ENCODE data around the gene LRRC34. TPM values are rescaled to one million over a fixed set of nuclear protein-coding genes. Genes with fewer than 3 reads are reported as not detected.
A peak's percentile ranks its signal among the peaks of the same experiment; 100 is the strongest.

Gene LRRC34, protein sequence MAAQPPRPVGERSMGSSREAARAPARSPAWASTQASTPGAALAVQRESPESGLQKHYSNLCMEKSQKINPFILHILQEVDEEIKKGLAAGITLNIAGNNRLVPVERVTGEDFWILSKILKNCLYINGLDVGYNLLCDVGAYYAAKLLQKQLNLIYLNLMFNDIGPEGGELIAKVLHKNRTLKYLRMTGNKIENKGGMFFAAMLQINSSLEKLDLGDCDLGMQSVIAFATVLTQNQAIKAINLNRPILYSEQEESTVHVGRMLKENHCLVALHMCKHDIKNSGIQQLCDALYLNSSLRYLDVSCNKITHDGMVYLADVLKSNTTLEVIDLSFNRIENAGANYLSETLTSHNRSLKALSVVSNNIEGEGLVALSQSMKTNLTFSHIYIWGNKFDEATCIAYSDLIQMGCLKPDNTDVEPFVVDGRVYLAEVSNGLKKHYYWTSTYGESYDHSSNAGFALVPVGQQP
- total RNA-seq (under 1 TPM; 0.77 to 0.78 TPM), total RNA-seq (0.08 to 0.46 reads per million in 2 donors)

DNA sequence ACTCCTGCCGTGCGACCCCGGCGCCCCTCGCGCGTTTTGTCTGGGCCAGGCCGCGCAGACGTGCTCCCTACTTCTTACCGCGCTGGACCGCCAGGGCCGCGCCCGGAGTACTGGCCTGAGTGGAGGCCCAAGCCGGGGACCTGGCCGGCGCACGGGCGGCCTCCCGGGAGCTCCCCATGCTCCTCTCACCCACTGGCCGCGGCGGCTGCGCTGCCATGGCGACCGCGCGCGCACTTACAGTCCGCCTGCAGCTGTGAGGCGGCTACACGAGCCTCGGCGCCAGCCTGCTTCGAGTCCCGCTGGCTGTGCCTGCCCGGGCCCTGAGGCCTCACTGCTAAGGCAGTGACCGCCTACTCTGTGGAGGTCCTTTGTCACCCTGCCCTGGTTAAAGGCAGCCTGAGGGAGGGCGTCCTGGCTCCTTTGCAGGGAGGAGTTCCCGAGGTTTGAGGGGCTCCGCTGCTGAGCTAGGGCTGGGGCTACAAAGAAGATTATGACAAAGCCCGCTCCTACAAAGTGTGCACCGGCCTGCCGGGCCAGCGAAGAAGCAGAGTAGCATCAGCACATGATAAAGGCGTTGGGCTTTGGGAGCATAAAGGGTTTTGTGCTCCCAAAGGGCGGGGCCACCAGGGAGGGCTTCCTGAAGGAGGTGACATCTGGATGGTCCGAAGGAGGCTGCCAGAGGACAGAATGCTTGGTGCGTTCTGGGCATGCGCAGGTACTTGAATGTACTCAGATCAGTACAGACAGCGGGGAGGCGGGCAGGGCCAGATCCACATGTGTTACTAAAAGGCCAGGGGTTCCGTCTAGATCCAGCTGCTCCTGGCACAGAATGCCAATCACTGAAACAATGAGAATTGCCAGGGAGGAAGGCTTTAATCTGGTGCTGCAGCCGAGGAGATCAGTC, at the start of gene LRRC34, which contains the start of gene LRRIQ4:
Gene LRRC34, minus strand, starts transcription at position 573 of the 904 bp plus-strand sequence. Its CDS starts 356 bp downstream, at position 217.
Gene LRRIQ4, plus strand, starts transcription at position 539 of the 904 bp plus-strand sequence. CDS start 9,052 bp downstream, outside the sequence.
- Mint-ChIP-seq H3K27me3 (peaks cover 7% of the 10 kb centered on the region), H3K36me3 (ENCODE audit: low read depth) (no peaks in the 10 kb centered on the region), H3K27ac (peak within 1 kb of the TSS; percentile 75), H3K4me1 (peaks cover 22% of the 10 kb centered on the region), H3K4me3 (peak within 1 kb of the TSS; percentile 94)
- peaks cover 3% of the 10 kb centered on the region for H3K9me3 ChIP-seq (ENCODE audit: control insufficient read depth, low read length, poor library complexity, severe bottlenecking)
- DNase-seq (peak; percentile 35 to 42 (median 41)), ATAC-seq (peak; percentile 65)

DNA sequence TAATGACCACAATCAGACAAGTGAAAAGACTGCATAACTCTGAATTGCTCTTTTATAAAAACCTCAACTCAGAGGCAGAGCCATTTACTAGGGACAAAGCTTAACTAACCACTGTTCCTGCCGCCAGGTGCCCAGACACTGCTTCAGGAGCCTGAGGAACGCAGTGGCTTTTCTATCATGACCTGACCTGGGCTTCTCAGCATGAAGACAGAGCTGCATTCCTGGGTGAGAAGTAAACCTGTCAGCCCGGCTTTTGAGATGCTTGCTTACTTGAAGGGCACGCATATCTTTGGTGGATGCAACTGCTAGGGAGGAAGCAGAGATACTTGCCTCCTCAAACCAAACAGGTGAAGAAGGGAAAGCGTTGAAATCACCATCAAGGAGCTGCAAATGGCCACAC, 49.2 kb upstream of the LRRC34 start:
- Mint-ChIP-seq H3K27me3 (peaks cover 29% of the 10 kb centered on the region), H3K4me1 (peaks cover 6% of the 10 kb centered on the region), H3K36me3 (ENCODE audit: low read depth) (peaks cover 5% of the 10 kb centered on the region), H3K4me3 (no peak overlapping the region), H3K27ac (no peak overlapping the region)
- ATAC-seq (no peak), DNase-seq (no peak)
- no peaks in the 10 kb centered on the region for H3K9me3 ChIP-seq (ENCODE audit: control insufficient read depth, low read length, poor library complexity, severe bottlenecking)

DNA sequence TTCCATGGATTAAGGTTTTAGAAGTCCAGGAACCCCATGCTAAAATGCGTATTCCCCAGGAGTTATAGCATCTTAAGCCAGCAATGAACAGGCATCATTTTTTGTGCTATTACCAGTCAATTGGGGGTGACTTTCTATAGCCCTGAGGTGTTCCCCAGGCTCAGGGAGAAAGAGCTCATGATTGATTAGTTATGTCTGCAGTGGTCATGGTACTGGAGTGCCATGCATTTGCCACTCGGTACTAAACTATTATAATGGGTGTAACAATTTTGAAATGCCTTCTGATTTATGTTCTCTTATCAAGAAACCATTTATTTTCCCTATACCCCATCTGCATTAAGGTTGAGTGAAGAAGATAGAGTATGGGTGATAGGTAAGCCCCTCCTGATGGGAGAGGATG, 45.1 kb upstream of the LRRC34 start:
- Mint-ChIP-seq H3K27ac (no peak overlapping the region), H3K36me3 (ENCODE audit: low read depth) (no peaks in the 10 kb centered on the region), H3K4me1 (no peaks in the 10 kb centered on the region), H3K4me3 (no peak overlapping the region), H3K27me3 (peaks cover 49% of the 10 kb centered on the region)
- no peak for ATAC-seq
- DNase-seq = no peak
- H3K9me3 ChIP-seq (ENCODE audit: control insufficient read depth, low read length, poor library complexity, severe bottlenecking) = no peaks in the 10 kb centered on the region

DNA sequence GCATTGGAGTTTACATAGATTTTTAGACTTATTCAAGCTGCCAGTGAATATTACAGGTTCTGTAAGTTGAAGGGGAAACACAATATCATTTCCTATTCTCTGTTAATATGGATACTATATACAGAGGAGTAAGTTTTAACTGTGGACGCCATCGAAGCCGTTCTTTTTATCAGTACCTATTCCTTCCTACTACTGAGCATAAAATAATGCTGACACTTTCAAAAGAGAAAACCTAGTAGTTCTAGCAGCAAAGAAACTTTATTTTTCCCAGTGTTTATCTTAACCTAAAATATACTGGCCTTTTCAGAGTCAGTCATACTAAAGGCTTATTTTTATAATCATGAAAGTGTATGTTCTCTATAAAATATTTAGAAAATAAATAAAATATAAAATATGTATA, 42.8 kb upstream of the LRRC34 start:
- H3K9me3 ChIP-seq (ENCODE audit: control insufficient read depth, low read length, poor library complexity, severe bottlenecking) = no peaks in the 10 kb centered on the region
- no peak for ATAC-seq
- Mint-ChIP-seq H3K36me3 (ENCODE audit: low read depth) (no peaks in the 10 kb centered on the region), H3K27me3 (peaks cover 53% of the 10 kb centered on the region), H3K27ac (no peak overlapping the region), H3K4me3 (no peak overlapping the region), H3K4me1 (no peaks in the 10 kb centered on the region)
- DNase-seq = no peak

DNA sequence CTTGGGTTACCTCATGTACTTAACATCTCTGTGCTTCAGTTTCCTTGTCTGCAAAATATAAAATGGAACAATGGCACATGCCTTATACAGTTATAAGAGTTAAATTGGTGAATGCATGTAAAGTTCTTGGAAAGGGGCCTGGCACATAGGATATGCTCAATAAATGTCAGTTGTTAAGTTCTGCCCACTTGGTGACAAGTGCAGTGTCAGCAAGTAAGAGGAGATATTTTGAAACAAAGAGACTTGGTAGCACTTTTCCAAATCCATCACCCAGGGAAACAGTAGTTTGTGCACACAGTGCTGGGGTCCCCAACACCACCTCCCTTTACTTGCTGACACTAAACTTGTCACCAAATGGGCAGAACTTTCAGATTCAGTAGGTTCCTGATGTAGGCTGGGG, 37.9 kb upstream of the LRRC34 start:
- Mint-ChIP-seq H3K36me3 (ENCODE audit: low read depth) (no peaks in the 10 kb centered on the region), H3K4me1 (no peaks in the 10 kb centered on the region), H3K27ac (no peak overlapping the region), H3K4me3 (no peak overlapping the region), H3K27me3 (peaks cover 39% of the 10 kb centered on the region)
- DNase-seq (no peak), ATAC-seq (no peak)
- H3K9me3 ChIP-seq (ENCODE audit: control insufficient read depth, low read length, poor library complexity, severe bottlenecking) = no peaks in the 10 kb centered on the region

DNA sequence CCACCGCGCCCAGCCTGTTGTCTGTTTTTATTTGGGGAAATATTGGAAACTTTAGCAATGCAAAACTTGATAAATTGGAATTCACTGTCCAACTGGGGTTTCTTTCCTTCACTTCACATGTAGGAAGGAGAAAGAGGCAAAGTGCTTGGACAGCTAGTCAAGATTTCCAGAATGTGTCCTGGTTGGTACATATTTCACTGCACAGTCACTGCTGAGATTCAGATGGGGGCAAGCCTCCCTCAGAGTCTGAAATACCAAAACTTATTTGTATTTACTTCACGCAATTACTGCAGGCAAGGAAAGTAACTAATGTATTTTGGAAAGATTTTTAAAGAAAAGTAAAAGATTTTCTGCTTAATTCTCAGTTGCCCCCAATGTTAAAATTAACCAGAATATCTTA, 36.0 kb upstream of the LRRC34 start:
- H3K9me3 ChIP-seq (ENCODE audit: control insufficient read depth, low read length, poor library complexity, severe bottlenecking) = no peaks in the 10 kb centered on the region
- no peaks in the 10 kb centered on the region for H3K4me1 Mint-ChIP-seq
- no peak for DNase-seq
- no peak for ATAC-seq
- H3K27me3 Mint-ChIP-seq = peaks cover 22% of the 10 kb centered on the region
- no peak overlapping the region for H3K4me3 Mint-ChIP-seq
- H3K27ac Mint-ChIP-seq = no peak overlapping the region
- no peaks in the 10 kb centered on the region for H3K36me3 Mint-ChIP-seq (ENCODE audit: low read depth)

DNA sequence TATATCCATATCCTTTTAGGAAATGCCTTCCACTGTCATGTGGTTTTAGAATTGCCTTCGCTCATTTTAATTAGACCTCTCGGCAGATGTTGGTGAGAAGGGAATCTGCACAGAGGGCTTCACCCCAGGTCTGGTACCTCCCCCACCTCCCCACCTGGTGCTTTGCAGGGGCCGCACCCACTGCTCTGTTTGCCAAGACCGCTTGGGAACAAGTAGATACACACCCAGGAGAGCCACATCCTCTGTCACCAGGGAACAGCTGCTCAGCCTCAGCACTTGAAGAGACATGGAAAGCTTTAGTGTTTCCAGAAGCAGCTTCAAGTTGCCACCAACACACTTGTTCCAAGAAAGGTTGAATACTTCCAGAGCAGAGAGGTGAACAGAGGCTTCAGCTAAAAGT, 35.2 kb upstream of the LRRC34 start:
- no peak overlapping the region for H3K4me3 Mint-ChIP-seq
- no peak for ATAC-seq
- no peaks in the 10 kb centered on the region for H3K4me1 Mint-ChIP-seq
- no peaks in the 10 kb centered on the region for H3K9me3 ChIP-seq (ENCODE audit: control insufficient read depth, low read length, poor library complexity, severe bottlenecking)
- no peak for DNase-seq
- H3K36me3 Mint-ChIP-seq (ENCODE audit: low read depth) = no peaks in the 10 kb centered on the region
- peaks cover 19% of the 10 kb centered on the region for H3K27me3 Mint-ChIP-seq
- H3K27ac Mint-ChIP-seq = no peak overlapping the region

DNA sequence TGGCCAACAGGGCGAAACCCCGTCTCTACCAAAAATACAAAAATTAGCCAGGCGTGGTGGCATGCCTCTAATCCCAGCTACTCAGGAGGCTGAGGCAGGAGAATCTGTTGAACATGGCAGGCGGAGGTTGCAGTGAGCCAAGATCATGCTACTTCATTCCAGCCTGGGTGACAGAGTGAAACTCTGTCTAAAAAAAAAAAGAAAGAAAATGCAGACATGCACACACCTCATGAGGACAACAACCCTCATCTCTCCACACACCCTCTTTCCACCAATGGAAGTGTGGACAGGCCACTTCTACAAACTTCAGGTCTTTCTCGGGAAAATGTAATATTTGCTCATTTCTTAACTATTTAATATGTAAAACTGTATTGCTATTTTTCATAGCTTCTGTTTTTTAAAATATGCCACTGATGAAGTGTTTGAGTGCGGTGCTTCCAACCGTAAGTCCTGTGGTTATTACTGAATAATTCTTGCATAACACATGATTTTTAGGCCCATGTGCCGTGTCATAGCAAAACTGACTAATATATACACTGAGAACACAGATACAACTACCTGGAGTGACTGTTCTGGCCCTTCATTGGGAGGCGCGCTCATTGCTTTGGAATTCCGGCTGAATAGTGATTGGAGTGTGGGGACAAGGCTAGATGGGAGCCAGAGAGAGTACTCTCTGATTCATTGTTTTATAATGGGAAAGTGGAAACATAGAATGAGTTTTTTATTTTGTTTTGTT, 33.9 kb upstream of the LRRC34 start:
- H3K9me3 ChIP-seq (ENCODE audit: control insufficient read depth, low read length, poor library complexity, severe bottlenecking) = no peaks in the 10 kb centered on the region
- Mint-ChIP-seq H3K36me3 (ENCODE audit: low read depth) (no peaks in the 10 kb centered on the region), H3K4me1 (no peaks in the 10 kb centered on the region), H3K27ac (peak overlapping the region; percentile 21), H3K4me3 (no peak overlapping the region), H3K27me3 (peaks cover 14% of the 10 kb centered on the region)
- DNase-seq (no peak), ATAC-seq (no peak)

DNA sequence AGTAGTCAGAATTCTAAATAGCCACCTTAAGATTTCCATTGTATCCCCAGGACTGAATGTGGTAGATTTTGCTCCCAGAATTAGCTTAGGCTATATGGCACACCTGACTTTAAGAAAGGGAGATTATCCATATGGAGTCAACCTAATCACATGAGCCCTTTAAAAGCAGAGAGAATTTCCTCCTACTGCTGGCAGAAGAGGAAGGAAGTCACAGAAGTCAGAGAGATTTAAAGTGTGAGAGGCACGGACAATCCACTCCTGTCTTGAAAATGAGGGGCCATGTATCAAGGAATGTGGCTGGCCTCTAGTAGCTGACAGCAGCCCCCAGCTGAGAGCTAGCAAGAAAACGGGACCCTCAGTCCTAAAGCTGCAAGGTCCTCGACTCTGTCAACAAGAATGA, 30.3 kb upstream of the LRRC34 start:
- no peak for DNase-seq
- no peaks in the 10 kb centered on the region for H3K9me3 ChIP-seq (ENCODE audit: control insufficient read depth, low read length, poor library complexity, severe bottlenecking)
- no peak for ATAC-seq
- H3K4me3 Mint-ChIP-seq = no peak overlapping the region
- H3K4me1 Mint-ChIP-seq = peaks cover 2% of the 10 kb centered on the region
- H3K27ac Mint-ChIP-seq = no peak overlapping the region
- peaks cover 26% of the 10 kb centered on the region for H3K27me3 Mint-ChIP-seq
- no peaks in the 10 kb centered on the region for H3K36me3 Mint-ChIP-seq (ENCODE audit: low read depth)

DNA sequence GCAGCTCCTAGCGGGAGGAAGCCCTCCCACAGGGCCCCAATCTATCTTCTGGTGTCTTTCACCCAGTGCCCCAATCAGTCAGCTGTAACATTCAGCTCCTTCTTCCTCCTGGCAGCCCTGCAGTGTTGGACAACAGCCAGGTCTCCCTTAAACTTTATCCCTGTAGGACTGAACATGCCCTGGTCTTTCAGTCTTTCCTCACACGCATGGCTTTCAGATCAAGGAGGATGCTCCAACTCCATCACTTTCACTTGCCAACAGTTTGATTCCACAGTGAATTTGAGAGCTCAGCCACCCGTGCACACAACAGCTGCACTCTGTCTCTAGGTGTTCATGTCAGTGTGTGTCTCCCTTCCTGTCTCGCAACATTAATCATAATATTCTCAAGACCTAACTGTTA, 28.5 kb upstream of the LRRC34 start:
- H3K36me3 Mint-ChIP-seq (ENCODE audit: low read depth) = peaks cover 5% of the 10 kb centered on the region
- no peak overlapping the region for H3K4me3 Mint-ChIP-seq
- H3K9me3 ChIP-seq (ENCODE audit: control insufficient read depth, low read length, poor library complexity, severe bottlenecking) = no peaks in the 10 kb centered on the region
- DNase-seq (no peak), ATAC-seq (no peak)
- H3K27me3 Mint-ChIP-seq = peaks cover 39% of the 10 kb centered on the region
- no peak overlapping the region for H3K27ac Mint-ChIP-seq
- H3K4me1 Mint-ChIP-seq = peaks cover 2% of the 10 kb centered on the region

DNA sequence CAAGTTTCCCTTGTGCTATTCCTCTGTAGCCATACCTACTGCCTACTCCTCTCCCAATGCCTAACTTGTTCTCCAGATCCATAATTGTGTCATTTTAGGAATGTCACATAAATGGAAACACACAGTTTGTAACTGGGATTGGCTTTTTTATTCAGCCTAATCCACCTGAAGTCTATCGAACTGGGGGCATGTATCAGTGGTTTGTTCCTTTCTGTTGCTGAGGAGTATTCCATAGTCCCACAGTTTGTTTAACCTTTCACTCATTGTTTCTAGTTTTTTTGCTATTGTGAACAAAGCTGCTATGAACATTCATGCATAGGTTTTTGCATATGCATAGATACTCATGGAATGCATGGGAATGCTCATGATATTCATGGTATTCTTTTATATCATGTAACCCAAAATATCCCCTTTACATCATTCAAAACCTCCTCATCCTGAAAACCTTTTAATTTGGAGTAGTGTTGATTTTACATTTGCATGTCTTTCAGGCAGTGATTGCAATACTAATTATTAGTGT, 25.9 kb upstream of the LRRC34 start:
- Mint-ChIP-seq H3K36me3 (ENCODE audit: low read depth) (peaks cover 5% of the 10 kb centered on the region), H3K27ac (no peak overlapping the region), H3K4me3 (no peak overlapping the region), H3K4me1 (peaks cover 2% of the 10 kb centered on the region), H3K27me3 (peaks cover 38% of the 10 kb centered on the region)
- ATAC-seq = no peak
- DNase-seq = no peak
- no peaks in the 10 kb centered on the region for H3K9me3 ChIP-seq (ENCODE audit: control insufficient read depth, low read length, poor library complexity, severe bottlenecking)

DNA sequence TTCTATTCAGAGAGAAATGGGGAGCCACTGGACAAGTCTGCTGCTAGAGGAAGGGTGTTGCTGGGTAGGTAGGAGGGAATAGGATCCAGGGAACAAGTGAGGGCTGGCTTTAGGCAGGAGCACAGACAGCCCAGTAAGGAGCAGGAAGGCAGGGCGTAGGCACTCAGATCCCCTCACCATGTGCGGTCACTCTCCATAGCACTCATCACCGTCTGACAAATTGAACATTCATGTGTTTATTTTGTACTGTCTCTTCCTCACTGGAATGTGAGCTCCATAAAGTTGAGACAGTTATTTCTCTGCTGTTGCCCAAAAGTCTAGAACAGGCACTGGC, 24.2 kb upstream of the LRRC34 start:
- Mint-ChIP-seq H3K4me3 (no peak overlapping the region), H3K27me3 (peaks cover 34% of the 10 kb centered on the region), H3K4me1 (peaks cover 2% of the 10 kb centered on the region), H3K36me3 (ENCODE audit: low read depth) (peaks cover 5% of the 10 kb centered on the region), H3K27ac (no peak overlapping the region)
- no peaks in the 10 kb centered on the region for H3K9me3 ChIP-seq (ENCODE audit: control insufficient read depth, low read length, poor library complexity, severe bottlenecking)
- DNase-seq (no peak), ATAC-seq (no peak)

All from T-helper 17 cell (primary cell).